ENCODE data around the gene ANKRD18A.
"Not testable (repeated sequence)": the region's sequence is repeated elsewhere in the genome, so short reads cannot be mapped to it uniquely, and the experiment has no call there.

Gene ANKRD18A

GRCh38 chr9:38540535-38540934 lies 79.9 kb downstream of the ANKRD18A start:
- not testable (repeated sequence) for DNase-seq (ENCODE audit: low read depth, low spot score)

GRCh38 chr9:38529317-38529716 lies 91.1 kb downstream of the ANKRD18A start:
- no peak for DNase-seq (ENCODE audit: low read depth, low spot score)

- DNase-seq (ENCODE audit: low read depth, low spot score): no peak
These were observed 92.9 kb downstream of the ANKRD18A start for GRCh38 chr9:38527503-38527902.

GRCh38 chr9:38526591-38526990 lies 93.8 kb downstream of the ANKRD18A start:
- DNase-seq (ENCODE audit: low read depth, low spot score): no peak

GRCh38 chr9:38523121-38523520 lies 97.3 kb downstream of the ANKRD18A start:
- DNase-seq (ENCODE audit: low read depth, low spot score): no peak

GRCh38 chr9:38521762-38522161 lies 98.6 kb downstream of the ANKRD18A start:
- no peak for DNase-seq (ENCODE audit: low read depth, low spot score)

Data from smooth muscle cell of the brain vasculature (primary cell).